Ovary (tissue), 9 donors: ENCODE results near the gene TMEM185B. TPM values are rescaled to one million over a fixed set of nuclear protein-coding genes. Genes with fewer than 3 reads are reported as not detected.

Experiments
- DNase-seq, 5 donors: peaks; one replicate each; pipeline ENCODE4 v3.0.0-alpha.2; 2019 to 2020
- H3K27ac ChIP-seq, 2 donors: fragments of 200-600 bp; one replicate each; pipeline versions ENCODE4 v1.5.1 to v1.8.0; 2019 to 2022
- H3K27me3 ChIP-seq: fragments of 200-600 bp; one replicate; pipeline ENCODE4 v1.8.0; 2022
- H3K36me3 ChIP-seq: fragments of 200-600 bp; sonication (generic); one replicate; pipeline ENCODE4 v1.5.1; 2019
- H3K4me1 ChIP-seq: one replicate; pipeline ENCODE4 v1.8.1; 2013; ENCODE audit warnings: mild to moderate bottlenecking, moderate library complexity; ENCODE audit not compliant: insufficient read depth
- H3K4me3 ChIP-seq: fragments of 200-600 bp; sonication (generic); one replicate; pipeline ENCODE4 v1.5.1; 2017
- H3K9me3 ChIP-seq, 2 donors: fragments of 200-600 bp in 1 of 2; sonication (generic) in 1 of 2; one replicate each; pipeline versions ENCODE4 v1.5.1 to v1.8.1; 2013 to 2019; ENCODE audit warnings: mild to moderate bottlenecking in 1 of 2, moderate library complexity in 1 of 2
- CTCF ChIP-seq, 3 donors: fragments of 450-650 bp in 2 of 3; fragments of 200-600 bp in 1 of 3; IDR thresholded peaks; one replicate each; pipeline versions ENCODE4 v1.5.1 to v1.8.0; 2016 to 2022; ENCODE audit warnings: antibody characterized with exemption in 3 of 3, mild to moderate bottlenecking in 1 of 3
- EP300 ChIP-seq: sonication (generic); formaldehyde crosslinking; IDR thresholded peaks from one replicate; pipeline ENCODE4 v1.6.1; 2017; ENCODE audit warnings: antibody characterized with exemption
- POLR2A ChIP-seq: fragments of 450-650 bp; IDR thresholded peaks from one replicate; pipeline ENCODE4 v1.6.1; 2017; ENCODE audit warnings: antibody characterized with exemption, mild to moderate bottlenecking, moderate library complexity
- WGBS, 3 donors: extraction: QIAGEN DNeasy Blood & Tissue Kit in 1 of 3; methylation state at CpG; one replicate each; pipeline versions ENCODE4 v1.1.5 to v1.1.7; 2013 to 2017; 5-methylcytosine and 5-hydroxymethylcytosine counted together
- intact Hi-C, 4 donors: fragments of 100-400 bp; cut with DNase I; formaldehyde crosslinking; loops; one replicate each; pipeline versions ENCODE4 v1.11.0 to v1.15.1; 2022 to 2023
- polyA plus RNA-seq, 2 donors: library from polyadenylated mRNA; stranded (reverse); fragments of 200-250 nt in 1 of 2; fragments of 350-450 nt in 1 of 2; fragmentation: Illumina TruSeq in 1 of 2; extraction: RNeasy Lipid Tissue Mini Kit (QIAGEN cat#74804) in 1 of 2; gene quantifications; one replicate each; pipeline ENCODE4 v1.2.3, GENCODE V29; 2013 to 2014
- total RNA-seq, 7 donors: library from RNA; depleted of rRNA in 2 of 7; stranded (reverse); fragments of >200 nt in 2 of 7; fragmentation: NEBNext Ultra II Directional in 3 of 7; extraction: Animal tissue kit (Norgen Biotek cat#: 25700) in 3 of 7; gene quantifications; one replicate each; pipeline versions ENCODE4 v1.1.0 to v1.2.4, GENCODE V29; 2016 to 2023
- donor health status: DM: no; HTN: no; CAD: no; lungs with moderate emphysema.
- donor health status: DM: no; HTN: no; CAD: no.
- donor health status: Bipolar disorder and iron deficiency.
- donor health status: DM: yes; HTN: yes; CAD: no.
- donor health status: DM: no; HTN: no; CAD: no.
- donor health status: DM: yes; HTN: yes; CAD: no.

Gene TMEM185B
- total and polyA plus RNA-seq, 9 donors, result 6.4 to 26.0 (median 14.5) TPM

DNA sequence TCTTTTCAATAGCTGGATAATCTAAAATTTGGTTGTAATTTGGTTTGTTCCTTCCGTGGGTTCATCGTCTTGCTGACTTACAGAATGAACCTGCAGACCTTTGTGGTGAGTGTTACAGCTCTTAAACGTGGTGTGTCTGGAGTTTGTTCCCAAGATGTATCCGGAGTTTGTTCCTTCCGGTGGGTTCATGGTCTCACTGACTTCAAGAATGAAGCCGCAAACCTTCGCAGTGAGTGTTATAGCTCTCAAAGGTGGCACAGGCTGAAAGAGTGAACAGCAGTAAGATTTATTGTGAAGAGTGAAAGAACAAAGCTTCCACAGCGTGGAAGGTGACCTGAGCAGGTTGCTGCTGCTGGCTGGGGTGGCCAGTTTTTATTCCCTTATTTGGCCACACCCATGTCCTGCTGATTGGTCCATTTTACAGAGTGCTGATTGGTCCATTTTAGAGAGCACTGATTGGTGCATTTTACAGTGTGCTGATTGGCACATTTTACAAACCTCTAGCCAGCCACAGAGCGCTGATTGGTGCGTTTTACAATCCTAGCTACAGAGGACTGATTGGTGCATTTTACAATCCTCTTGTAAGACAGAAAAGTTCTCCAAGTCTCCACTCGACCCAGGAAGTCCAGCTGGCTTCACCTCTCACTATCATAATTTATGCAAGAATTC is 46.0 kb upstream of the TMEM185B start:
- no peaks in the 10 kb centered on the region for H3K36me3 ChIP-seq
- 78 to 89% (median 79%) methylated on average over 11 of the region's 11 CpGs for WGBS, 3 donors
- H3K4me1 ChIP-seq, result peaks cover 2% of the 10 kb centered on the region
- no peak for TF ChIP-seq CTCF (IDR thresholded peaks at IDR 0.05)
- TF ChIP-seq POLR2A, result no peak
- TF ChIP-seq EP300, result no peak
- intact Hi-C loops, result no loop called here
- H3K9me3 ChIP-seq, result no peaks in the 10 kb centered on the region
- no peak overlapping the region for H3K27ac ChIP-seq
- H3K27me3 ChIP-seq, result no peaks in the 10 kb centered on the region
- no peak overlapping the region for H3K4me3 ChIP-seq
- DNase-seq, result no peak

- Histone ChIP-seq H3K4me1 (peaks cover 2% of the 10 kb centered on the region), H3K27me3 (no peaks in the 10 kb centered on the region), H3K4me3 (no peak overlapping the region), H3K27ac (no peak overlapping the region), H3K36me3 (no peaks in the 10 kb centered on the region), H3K9me3 (no peaks in the 10 kb centered on the region)
- WGBS, 3 donors, result 89 to 91% (median 91%) methylated on average over 8 of the region's 8 CpGs
- intact Hi-C loops, result no loop called here
- DNase-seq, result no peak
- no peak for TF ChIP-seq POLR2A
Measured at GRCh38 chr2:120267348-120267747, 44.1 kb upstream of the TMEM185B start.

DNA sequence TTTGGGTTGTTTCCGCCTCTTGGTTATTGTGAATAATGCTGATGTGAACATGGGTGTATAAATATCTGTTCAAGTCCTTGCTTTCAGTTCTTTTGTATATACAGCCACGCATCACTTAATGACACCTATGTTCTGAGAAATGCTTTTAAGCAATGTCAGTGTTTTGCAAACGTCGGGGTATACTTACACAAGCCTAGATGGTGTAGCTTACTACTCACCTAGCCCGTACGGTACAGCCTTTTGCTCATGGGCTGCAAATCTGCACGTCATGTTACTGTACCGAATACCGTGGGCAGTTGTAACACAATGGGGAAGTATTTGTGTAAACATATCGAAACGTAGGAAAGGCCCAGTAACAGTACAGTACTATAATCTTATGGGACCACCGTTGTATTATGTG is 41.8 kb upstream of the TMEM185B start:
- H3K4me3 ChIP-seq, result no peak overlapping the region
- H3K27ac ChIP-seq, result no peak overlapping the region
- DNase-seq, result no peak
- H3K9me3 ChIP-seq, result no peaks in the 10 kb centered on the region
- TF ChIP-seq CTCF (IDR thresholded peaks at IDR 0.05) (no peak), EP300 (no peak), POLR2A (no peak)
- intact Hi-C loops, result no loop called here
- H3K36me3 ChIP-seq, result no peaks in the 10 kb centered on the region
- H3K27me3 ChIP-seq, result no peaks in the 10 kb centered on the region
- 52 to 78% (median 70%) methylated on average over 12 of the region's 12 CpGs for WGBS, 3 donors
- H3K4me1 ChIP-seq, result peaks cover 2% of the 10 kb centered on the region

GRCh38 chr2:120262761-120263428 is 39.7 kb upstream of the TMEM185B start:
- no peaks in the 10 kb centered on the region for H3K9me3 ChIP-seq
- no peaks in the 10 kb centered on the region for H3K36me3 ChIP-seq
- H3K4me3 ChIP-seq, result no peak overlapping the region
- H3K27ac ChIP-seq, result no peak overlapping the region
- DNase-seq, result no peak
- WGBS, 3 donors, result 54 to 75% (median 67%) methylated on average over 10 of the region's 10 CpGs
- no peaks in the 10 kb centered on the region for H3K27me3 ChIP-seq
- intact Hi-C loops, result no loop called here
- TF ChIP-seq CTCF (IDR thresholded peaks at IDR 0.05), result no peak
- TF ChIP-seq EP300, result no peak
- TF ChIP-seq POLR2A, result no peak
- peaks cover 2% of the 10 kb centered on the region for H3K4me1 ChIP-seq

- 59 to 69% (median 68%) methylated on average over 2 of the region's 2 CpGs for WGBS, 3 donors
- no peak overlapping the region for H3K27ac ChIP-seq
- DNase-seq, result no peak
- peaks cover 2% of the 10 kb centered on the region for H3K4me1 ChIP-seq
- TF ChIP-seq CTCF (IDR thresholded peaks at IDR 0.05) (no peak), EP300 (no peak), POLR2A (no peak)
- no peaks in the 10 kb centered on the region for H3K27me3 ChIP-seq
- intact Hi-C loops, result no loop called here
- H3K4me3 ChIP-seq, result no peak overlapping the region
- no peaks in the 10 kb centered on the region for H3K36me3 ChIP-seq
- no peaks in the 10 kb centered on the region for H3K9me3 ChIP-seq
Measured at GRCh38 chr2:120262150-120262549, 39.0 kb upstream of the TMEM185B start.
